ENCODE results near the gene MMP3.

MMP3 gene

GRCh38 chr11:102819491-102819890 is 23.9 kb downstream of the MMP3 start:
- Histone ChIP-seq H3K4me3 (ENCODE audit: insufficient read length, low read depth) (no peak overlapping the region), H3K9me3 (ENCODE audit: insufficient read depth, low read length) (no peaks in the 10 kb centered on the region), H3K9ac (ENCODE audit: insufficient read length, low read depth) (no peak overlapping the region), H3K27me3 (ENCODE audit: insufficient read depth, insufficient read length) (no peaks in the 10 kb centered on the region), H3K36me3 (ENCODE audit: insufficient read depth, insufficient read length, low read length) (no peaks in the 10 kb centered on the region), H3K4me1 (ENCODE audit: insufficient read depth, insufficient read length) (no peaks in the 10 kb centered on the region)
- TF ChIP-seq ZNF274 (IDR thresholded peaks at IDR 0.05; ENCODE audit: low read depth, low read length) (no peak), SUZ12 (IDR thresholded peaks at IDR 0.05; ENCODE audit: extremely low read depth, insufficient read depth, insufficient read length) (no peak), YY1 (IDR thresholded peaks at IDR 0.05; ENCODE audit: insufficient read depth, insufficient read length) (no peak)
- no peak for DNase-seq (ENCODE audit: low read depth, low spot score)

DNA sequence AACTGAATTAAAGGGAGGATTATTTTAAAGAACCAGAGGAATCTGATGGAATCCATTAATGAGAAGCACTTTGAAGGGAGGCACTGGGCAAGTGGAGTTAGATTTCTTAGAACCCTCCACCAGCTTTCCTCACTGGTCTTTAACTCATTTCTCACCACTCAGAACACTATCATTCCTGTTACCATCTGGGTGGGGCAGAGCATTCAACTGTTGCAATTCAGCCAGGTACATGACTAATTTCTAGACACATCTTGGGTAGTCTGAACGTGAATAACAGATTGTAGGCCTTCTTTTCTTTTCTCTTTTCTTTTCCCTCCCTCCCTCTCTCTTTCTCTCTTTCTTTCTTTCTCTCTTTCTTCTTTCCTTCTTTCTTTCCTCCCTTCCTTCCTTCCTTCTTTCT is 29.9 kb downstream of the MMP3 start:
- no peak for DNase-seq (ENCODE audit: low read depth, low spot score)
- H3K9me3 ChIP-seq (ENCODE audit: insufficient read depth, low read length), result no peaks in the 10 kb centered on the region
- TF ChIP-seq SUZ12 (IDR thresholded peaks at IDR 0.05; ENCODE audit: extremely low read depth, insufficient read depth, insufficient read length) (no peak), YY1 (IDR thresholded peaks at IDR 0.05; ENCODE audit: insufficient read depth, insufficient read length) (no peak), ZNF274 (IDR thresholded peaks at IDR 0.05; ENCODE audit: low read depth, low read length) (no peak)
- no peak overlapping the region for H3K9ac ChIP-seq (ENCODE audit: insufficient read length, low read depth)
- H3K4me1 ChIP-seq (ENCODE audit: insufficient read depth, insufficient read length), result no peaks in the 10 kb centered on the region
- no peaks in the 10 kb centered on the region for H3K27me3 ChIP-seq (ENCODE audit: insufficient read depth, insufficient read length)
- H3K36me3 ChIP-seq (ENCODE audit: insufficient read depth, insufficient read length, low read length), result no peaks in the 10 kb centered on the region
- H3K4me3 ChIP-seq (ENCODE audit: insufficient read length, low read depth), result no peak overlapping the region

DNA sequence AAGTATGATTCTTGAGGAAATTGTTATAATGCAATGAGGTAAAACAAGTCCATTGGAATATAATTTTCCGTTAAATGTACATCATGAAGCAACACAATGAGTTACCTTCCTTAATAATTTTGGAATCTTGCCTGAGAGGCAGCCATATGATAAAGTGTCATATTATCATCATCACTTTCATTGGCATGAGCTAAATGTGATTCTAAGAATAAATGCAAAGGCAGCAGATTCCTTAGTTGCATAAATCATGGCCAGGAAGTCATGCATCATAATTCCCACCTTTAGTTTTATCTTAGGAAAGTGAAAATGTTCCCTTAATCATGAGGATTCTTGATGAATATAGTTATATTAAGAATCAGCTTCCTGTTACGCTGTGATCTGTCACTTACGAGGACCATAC is 31.2 kb downstream of the MMP3 start:
- H3K36me3 ChIP-seq (ENCODE audit: insufficient read depth, insufficient read length, low read length), result no peaks in the 10 kb centered on the region
- no peaks in the 10 kb centered on the region for H3K27me3 ChIP-seq (ENCODE audit: insufficient read depth, insufficient read length)
- no peak overlapping the region for H3K9ac ChIP-seq (ENCODE audit: insufficient read length, low read depth)
- no peaks in the 10 kb centered on the region for H3K9me3 ChIP-seq (ENCODE audit: insufficient read depth, low read length)
- no peak overlapping the region for H3K4me3 ChIP-seq (ENCODE audit: insufficient read length, low read depth)
- no peaks in the 10 kb centered on the region for H3K4me1 ChIP-seq (ENCODE audit: insufficient read depth, insufficient read length)
- DNase-seq (ENCODE audit: low read depth, low spot score), result no peak
- TF ChIP-seq YY1 (IDR thresholded peaks at IDR 0.05; ENCODE audit: insufficient read depth, insufficient read length) (no peak), SUZ12 (IDR thresholded peaks at IDR 0.05; ENCODE audit: extremely low read depth, insufficient read depth, insufficient read length) (no peak), ZNF274 (IDR thresholded peaks at IDR 0.05; ENCODE audit: low read depth, low read length) (no peak)

DNA sequence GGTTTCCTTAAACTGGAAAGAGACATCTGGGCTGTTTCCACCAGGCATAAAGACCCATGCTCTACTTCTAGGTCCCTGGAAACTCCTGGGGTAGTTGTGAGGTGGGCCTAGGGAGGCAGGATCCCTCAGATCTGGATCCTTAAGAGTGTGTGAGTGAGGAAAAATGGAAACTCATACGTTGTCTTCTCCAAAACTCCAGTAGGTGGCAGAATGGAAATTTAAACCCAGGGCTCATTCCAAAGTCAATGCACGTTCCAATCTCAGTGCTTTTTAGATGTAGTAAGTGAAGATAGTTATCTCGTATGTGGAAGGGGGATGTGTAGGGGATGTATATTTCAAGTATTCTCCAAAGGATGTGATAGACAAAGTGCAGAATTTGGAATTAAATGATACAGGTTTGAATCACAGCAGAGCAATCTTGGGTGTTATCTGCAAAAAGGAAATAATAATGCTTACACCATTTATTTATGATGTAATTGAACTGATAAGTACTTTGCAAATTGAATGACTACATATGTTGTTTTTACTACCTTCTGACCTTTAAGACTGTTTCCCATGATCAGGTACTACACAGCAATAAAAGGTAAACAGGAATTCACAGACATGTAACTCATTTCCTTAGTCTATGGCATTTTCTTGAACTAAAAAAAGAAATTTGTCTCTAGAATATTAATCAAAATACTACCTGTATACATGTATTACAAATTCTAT is 32.3 kb downstream of the MMP3 start:
- no peak overlapping the region for H3K4me3 ChIP-seq (ENCODE audit: insufficient read length, low read depth)
- H3K27me3 ChIP-seq (ENCODE audit: insufficient read depth, insufficient read length), result no peaks in the 10 kb centered on the region
- no peaks in the 10 kb centered on the region for H3K4me1 ChIP-seq (ENCODE audit: insufficient read depth, insufficient read length)
- TF ChIP-seq ZNF274 (IDR thresholded peaks at IDR 0.05; ENCODE audit: low read depth, low read length) (no peak), YY1 (IDR thresholded peaks at IDR 0.05; ENCODE audit: insufficient read depth, insufficient read length) (no peak), SUZ12 (IDR thresholded peaks at IDR 0.05; ENCODE audit: extremely low read depth, insufficient read depth, insufficient read length) (no peak)
- no peak for DNase-seq (ENCODE audit: low read depth, low spot score)
- H3K9ac ChIP-seq (ENCODE audit: insufficient read length, low read depth), result no peak overlapping the region
- no peaks in the 10 kb centered on the region for H3K9me3 ChIP-seq (ENCODE audit: insufficient read depth, low read length)
- no peaks in the 10 kb centered on the region for H3K36me3 ChIP-seq (ENCODE audit: insufficient read depth, insufficient read length, low read length)

GRCh38 chr11:102809971-102810370 is 33.4 kb downstream of the MMP3 start:
- Histone ChIP-seq H3K36me3 (ENCODE audit: insufficient read depth, insufficient read length, low read length) (no peaks in the 10 kb centered on the region), H3K27me3 (ENCODE audit: insufficient read depth, insufficient read length) (no peaks in the 10 kb centered on the region), H3K4me3 (ENCODE audit: insufficient read length, low read depth) (no peak overlapping the region), H3K9ac (ENCODE audit: insufficient read length, low read depth) (no peak overlapping the region), H3K4me1 (ENCODE audit: insufficient read depth, insufficient read length) (no peaks in the 10 kb centered on the region), H3K9me3 (ENCODE audit: insufficient read depth, low read length) (no peaks in the 10 kb centered on the region)
- DNase-seq (ENCODE audit: low read depth, low spot score), result no peak
- TF ChIP-seq YY1 (IDR thresholded peaks at IDR 0.05; ENCODE audit: insufficient read depth, insufficient read length), result no peak
- TF ChIP-seq SUZ12 (IDR thresholded peaks at IDR 0.05; ENCODE audit: extremely low read depth, insufficient read depth, insufficient read length), result no peak
- no peak for TF ChIP-seq ZNF274 (IDR thresholded peaks at IDR 0.05; ENCODE audit: low read depth, low read length)

DNA sequence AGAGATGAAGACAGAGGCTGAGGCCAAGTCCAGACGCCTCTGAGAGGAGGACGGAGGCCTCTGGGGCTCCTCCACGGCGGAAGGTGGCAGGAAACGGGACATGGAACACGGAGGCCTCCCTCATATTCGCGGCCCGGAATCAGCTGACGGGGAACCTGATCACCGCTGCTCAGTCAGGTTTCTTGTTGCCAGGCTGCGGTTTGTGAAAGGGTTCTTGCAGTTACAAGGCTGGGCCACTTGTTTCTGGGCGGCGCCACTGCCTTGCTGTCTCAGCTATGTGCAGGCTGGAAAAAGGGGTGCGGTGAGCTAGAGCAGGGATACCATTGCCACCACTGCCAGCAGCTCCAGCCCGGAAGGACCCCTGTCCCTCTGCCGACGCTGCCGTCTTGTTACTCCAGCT is 35.5 kb downstream of the MMP3 start:
- no peaks in the 10 kb centered on the region for H3K27me3 ChIP-seq (ENCODE audit: insufficient read depth, insufficient read length)
- H3K36me3 ChIP-seq (ENCODE audit: insufficient read depth, insufficient read length, low read length), result no peaks in the 10 kb centered on the region
- DNase-seq (ENCODE audit: low read depth, low spot score), result peak; percentile 9
- no peaks in the 10 kb centered on the region for H3K4me1 ChIP-seq (ENCODE audit: insufficient read depth, insufficient read length)
- H3K4me3 ChIP-seq (ENCODE audit: insufficient read length, low read depth), result no peak overlapping the region
- TF ChIP-seq SUZ12 (IDR thresholded peaks at IDR 0.05; ENCODE audit: extremely low read depth, insufficient read depth, insufficient read length) (no peak), ZNF274 (IDR thresholded peaks at IDR 0.05; ENCODE audit: low read depth, low read length) (no peak), YY1 (IDR thresholded peaks at IDR 0.05; ENCODE audit: insufficient read depth, insufficient read length) (no peak)
- H3K9ac ChIP-seq (ENCODE audit: insufficient read length, low read depth), result no peak overlapping the region
- H3K9me3 ChIP-seq (ENCODE audit: insufficient read depth, low read length), result no peaks in the 10 kb centered on the region

GRCh38 chr11:102806296-102806695 is 37.1 kb downstream of the MMP3 start:
- no peak overlapping the region for H3K4me3 ChIP-seq (ENCODE audit: insufficient read length, low read depth)
- TF ChIP-seq SUZ12 (IDR thresholded peaks at IDR 0.05; ENCODE audit: extremely low read depth, insufficient read depth, insufficient read length) (no peak), YY1 (IDR thresholded peaks at IDR 0.05; ENCODE audit: insufficient read depth, insufficient read length) (no peak), ZNF274 (IDR thresholded peaks at IDR 0.05; ENCODE audit: low read depth, low read length) (no peak)
- H3K9ac ChIP-seq (ENCODE audit: insufficient read length, low read depth), result no peak overlapping the region
- H3K9me3 ChIP-seq (ENCODE audit: insufficient read depth, low read length), result no peaks in the 10 kb centered on the region
- no peaks in the 10 kb centered on the region for H3K27me3 ChIP-seq (ENCODE audit: insufficient read depth, insufficient read length)
- no peaks in the 10 kb centered on the region for H3K4me1 ChIP-seq (ENCODE audit: insufficient read depth, insufficient read length)
- H3K36me3 ChIP-seq (ENCODE audit: insufficient read depth, insufficient read length, low read length), result no peaks in the 10 kb centered on the region
- no peak for DNase-seq (ENCODE audit: low read depth, low spot score)

Data from NT2/D1 (cell line).